CD8-positive, alpha-beta memory T cell (primary cell): ENCODE data around the gene AMDHD2. TPM values are rescaled to one million over a fixed set of nuclear protein-coding genes. Genes with fewer than 3 reads are reported as not detected.

Source experiments
- CTCF ChIA-PET: fragments of 350-600 bp; sonication (Branson Sonifier 250); formaldehyde crosslinking; loops from one replicate; lab custom pipeline; 2021; ENCODE audit warnings: antibody characterized with exemption; lab: Charles Lee
- POLR2A ChIA-PET: fragments of 350-600 bp; sonication (Branson Sonifier 250); formaldehyde crosslinking; loops from one replicate; lab custom pipeline; 2021; ENCODE audit warnings: antibody characterized with exemption; lab: Charles Lee
- DNase-seq, 5 donors: peaks; one replicate each; pipeline versions ENCODE4 v3.0.0 to v3.0.0-alpha.2; 2020 to 2022; ENCODE audit warnings: mixed read lengths in 1 of 5
- H3K27ac ChIP-seq: one replicate; pipeline ENCODE4 v1.7.0; 2013; ENCODE audit warnings: low read depth, mild to moderate bottlenecking, low read length, moderate library complexity
- H3K27me3 ChIP-seq: 2 replicates; pipeline ENCODE4 v1.7.0; 2013; ENCODE audit warnings: low read length, mild to moderate bottlenecking; ENCODE audit not compliant: insufficient read depth, poor library complexity, severe bottlenecking
- H3K36me3 ChIP-seq: 2 replicates; pipeline ENCODE4 v1.7.0; 2013; ENCODE audit warnings: mild to moderate bottlenecking, low read length, moderate library complexity; ENCODE audit not compliant: insufficient read depth
- H3K4me1 ChIP-seq: 2 replicates; pipeline ENCODE4 v1.7.0; 2013; ENCODE audit warnings: mild to moderate bottlenecking, low read length, moderate library complexity; ENCODE audit not compliant: insufficient read depth
- H3K4me3 ChIP-seq: 2 replicates; pipeline ENCODE4 v1.7.0; 2013; ENCODE audit warnings: mild to moderate bottlenecking, low read length
- H3K9me3 ChIP-seq: 2 replicates; pipeline ENCODE4 v1.7.0; 2013; ENCODE audit warnings: mild to moderate bottlenecking, low read length
- H3K27ac Mint-ChIP-seq, 8 donors: one replicate each; pipeline ENCODE4 v1.8.0; 2020 to 2021; ENCODE audit warnings: mixed read lengths in 8 of 8, mild to moderate bottlenecking in 6 of 8, inconsistent platforms in 3 of 8, moderate library complexity in 3 of 8
- H3K27me3 Mint-ChIP-seq, 2 donors: one replicate each; pipeline ENCODE4 v1.8.0; 2020 to 2021; ENCODE audit warnings: mixed read lengths in 2 of 2, mild to moderate bottlenecking in 1 of 2, moderate library complexity in 1 of 2
- H3K36me3 Mint-ChIP-seq, 3 donors: one replicate each; pipeline ENCODE4 v1.8.0; 2020 to 2021; ENCODE audit warnings: mixed read lengths in 3 of 3, inconsistent platforms in 1 of 3, mild to moderate bottlenecking in 1 of 3
- H3K4me1 Mint-ChIP-seq, 3 donors: one replicate each; pipeline ENCODE4 v1.8.0; 2020 to 2021; ENCODE audit warnings: mixed read lengths in 3 of 3, inconsistent platforms in 1 of 3, mild to moderate bottlenecking in 1 of 3
- H3K4me3 Mint-ChIP-seq, 7 donors: one replicate each; pipeline ENCODE4 v1.8.0; 2020 to 2021; ENCODE audit warnings: mixed read lengths in 7 of 7, mild to moderate bottlenecking in 6 of 7, moderate library complexity in 4 of 7, inconsistent platforms in 2 of 7
- H3K9me3 Mint-ChIP-seq, 5 donors: one replicate each; pipeline ENCODE4 v1.8.0; 2020 to 2022; ENCODE audit warnings: mixed read lengths in 5 of 5, mild to moderate bottlenecking in 3 of 5, moderate library complexity in 2 of 5, inconsistent platforms in 1 of 5
- polyA plus RNA-seq: library from polyadenylated mRNA; unstranded; fragments of 300-500 nt; fragmentation: Illumina TruSeq; gene quantifications from one replicate; pipeline ENCODE4 v1.2.3, GENCODE V29; 2021
- total RNA-seq, 2 experiments: library from RNA; stranded (reverse); gene quantifications; one replicate each; pipeline ENCODE4 v1.2.3, GENCODE V29; 2021

AMDHD2 gene
- total and polyA plus RNA-seq, 3 experiments from 2014 or later, result 21.2 to 35.5 (median 34.1) TPM

- Histone ChIP-seq H3K4me1 (peaks cover 45% of the 10 kb centered on the region), H3K27ac (peak overlapping the region; percentile 73), H3K27me3 (no peaks in the 10 kb centered on the region), H3K4me3 (peak overlapping the region; percentile 58), H3K9me3 (no peaks in the 10 kb centered on the region), H3K36me3 (peaks cover 19% of the 10 kb centered on the region)
- H3K27ac Mint-ChIP-seq, result peak overlapping the region; percentile 92 to 99 (median 96)
- peak overlapping the region; percentile 90 to 98 (median 92) for H3K4me3 Mint-ChIP-seq
- POLR2A ChIA-PET, result interaction anchor here (0.6 to 3.6 kb wide), 9 partner anchors 8 to 366 kb away, joined by 3 to 65 read pairs (median 5); partner anchors contain the start of genes CEMP1, PDPK1, PGP and TBC1D24
- DNase-seq, result peak; percentile 63 to 87 (median 85)
- peaks cover 0 to 65% (median 7%) of the 10 kb centered on the region in 3 donors for H3K36me3 Mint-ChIP-seq
- CTCF ChIA-PET, result interaction anchor here (0.9 to 1.8 kb wide), 3 partner anchors 8 to 20 kb away, joined by 3 to 12 read pairs (median 4); no protein-coding TSS in a partner anchor
- H3K4me1 Mint-ChIP-seq, result peaks cover 49 to 63% (median 50%) of the 10 kb centered on the region in 3 donors
- H3K27me3 Mint-ChIP-seq, result peaks cover 0 to 7% of the 10 kb centered on the region in 2 donors
- no peaks in the 10 kb centered on the region for H3K9me3 Mint-ChIP-seq
These were observed 787 bp downstream of the AMDHD2 start for GRCh38 chr16:2520784-2521531.

- H3K27me3 Mint-ChIP-seq, result peaks cover 0 to 6% of the 10 kb centered on the region in 2 donors
- H3K27ac Mint-ChIP-seq, result peak overlapping the region in 6 of 8 donors; percentile 33 to 86 (median 67)
- H3K9me3 ChIP-seq, result no peaks in the 10 kb centered on the region
- peaks cover 19% of the 10 kb centered on the region for H3K4me1 ChIP-seq
- POLR2A ChIA-PET, result interaction anchor here (0.8 kb wide), 1 partner anchor 8 kb away, joined by 3 read pairs; no protein-coding TSS in a partner anchor
- H3K27me3 ChIP-seq, result no peaks in the 10 kb centered on the region
- peaks cover 19% of the 10 kb centered on the region for H3K36me3 ChIP-seq
- peak overlapping the region in 2 of 7 donors; percentile 50 to 75 for H3K4me3 Mint-ChIP-seq
- no peak for DNase-seq
- H3K4me1 Mint-ChIP-seq, result peaks cover 24 to 35% (median 24%) of the 10 kb centered on the region in 3 donors
- no peak overlapping the region for H3K4me3 ChIP-seq
- no peak overlapping the region for H3K27ac ChIP-seq
- H3K36me3 Mint-ChIP-seq, result peaks cover 0 to 63% (median 7%) of the 10 kb centered on the region in 3 donors
- CTCF ChIA-PET, result no interaction called here
- no peaks in the 10 kb centered on the region for H3K9me3 Mint-ChIP-seq
These were observed 3.6 kb downstream of the AMDHD2 start for GRCh38 chr16:2523801-2524231.

GRCh38 chr16:2524339-2524938, 4.3 kb downstream of the AMDHD2 start:
- peaks cover 20 to 28% (median 23%) of the 10 kb centered on the region in 3 donors for H3K4me1 Mint-ChIP-seq
- H3K27ac Mint-ChIP-seq, result peak overlapping the region in 6 of 8 donors; percentile 4 to 93 (median 65)
- DNase-seq, result no peak
- H3K4me3 Mint-ChIP-seq, result peak overlapping the region in 2 of 7 donors; percentile 2 to 75
- Histone ChIP-seq H3K9me3 (no peaks in the 10 kb centered on the region), H3K27me3 (no peaks in the 10 kb centered on the region), H3K36me3 (peaks cover 14% of the 10 kb centered on the region), H3K4me1 (peaks cover 12% of the 10 kb centered on the region), H3K27ac (no peak overlapping the region), H3K4me3 (no peak overlapping the region)
- peaks cover 0 to 61% (median 7%) of the 10 kb centered on the region in 3 donors for H3K36me3 Mint-ChIP-seq
- no peaks in the 10 kb centered on the region for H3K9me3 Mint-ChIP-seq
- H3K27me3 Mint-ChIP-seq, result peaks cover 0 to 6% of the 10 kb centered on the region in 2 donors
- ChIA-PET CTCF (no interaction called here), POLR2A (interaction anchor here (0.8 kb wide), 1 partner anchor 8 kb away, joined by 3 read pairs; no protein-coding TSS in a partner anchor)

- Mint-ChIP-seq H3K4me1 (peaks cover 9 to 22% (median 11%) of the 10 kb centered on the region in 3 donors), H3K27me3 (no peaks in the 10 kb centered on the region), H3K4me3 (no peak overlapping the region), H3K9me3 (no peaks in the 10 kb centered on the region), H3K36me3 (peaks cover 0 to 57% (median 4%) of the 10 kb centered on the region in 3 donors), H3K27ac (no peak overlapping the region)
- ChIA-PET CTCF (no interaction called here), POLR2A (no interaction called here)
- Histone ChIP-seq H3K27ac (no peak overlapping the region), H3K36me3 (peaks cover 12% of the 10 kb centered on the region), H3K27me3 (no peaks in the 10 kb centered on the region), H3K4me1 (peaks cover 8% of the 10 kb centered on the region), H3K4me3 (no peak overlapping the region), H3K9me3 (no peaks in the 10 kb centered on the region)
- DNase-seq, result no peak
These were observed 6.0 kb downstream of the AMDHD2 start for GRCh38 chr16:2526135-2526534.

- Histone ChIP-seq H3K4me3 (no peak overlapping the region), H3K27me3 (no peaks in the 10 kb centered on the region), H3K4me1 (peaks cover 7% of the 10 kb centered on the region), H3K36me3 (peaks cover 12% of the 10 kb centered on the region), H3K9me3 (no peaks in the 10 kb centered on the region), H3K27ac (no peak overlapping the region)
- Mint-ChIP-seq H3K4me3 (no peak overlapping the region), H3K27me3 (no peaks in the 10 kb centered on the region), H3K27ac (no peak overlapping the region), H3K9me3 (peaks cover 0 to 2% (median 0%) of the 10 kb centered on the region in 5 donors), H3K36me3 (peaks cover 0 to 51% (median 4%) of the 10 kb centered on the region in 3 donors), H3K4me1 (peaks cover 12 to 25% (median 13%) of the 10 kb centered on the region in 3 donors)
- DNase-seq, result no peak
- POLR2A ChIA-PET, result no interaction called here
- CTCF ChIA-PET, result no interaction called here
These were observed 7.1 kb downstream of the AMDHD2 start for GRCh38 chr16:2527071-2527783.

GRCh38 chr16:2527784-2528100, 7.6 kb downstream of the AMDHD2 start:
- no peak overlapping the region for H3K27ac Mint-ChIP-seq
- H3K36me3 ChIP-seq, result peaks cover 12% of the 10 kb centered on the region
- no peak overlapping the region for H3K4me3 ChIP-seq
- no peak overlapping the region for H3K4me3 Mint-ChIP-seq
- H3K4me1 ChIP-seq, result peaks cover 7% of the 10 kb centered on the region
- DNase-seq, result peak in 1 of 5 donors; percentile 48
- no peaks in the 10 kb centered on the region for H3K27me3 Mint-ChIP-seq
- peaks cover 0 to 5% (median 0%) of the 10 kb centered on the region in 5 donors for H3K9me3 Mint-ChIP-seq
- no peaks in the 10 kb centered on the region for H3K9me3 ChIP-seq
- CTCF ChIA-PET, result no interaction called here
- H3K27ac ChIP-seq, result no peak overlapping the region
- H3K27me3 ChIP-seq, result no peaks in the 10 kb centered on the region
- H3K4me1 Mint-ChIP-seq, result peaks cover 16 to 30% (median 16%) of the 10 kb centered on the region in 3 donors
- POLR2A ChIA-PET, result no interaction called here
- H3K36me3 Mint-ChIP-seq, result peaks cover 0 to 56% (median 4%) of the 10 kb centered on the region in 3 donors

- peaks cover 18 to 32% (median 19%) of the 10 kb centered on the region in 3 donors for H3K4me1 Mint-ChIP-seq
- H3K27me3 Mint-ChIP-seq, result peaks cover 0 to 2% of the 10 kb centered on the region in 2 donors
- peaks cover 0 to 52% (median 4%) of the 10 kb centered on the region in 3 donors for H3K36me3 Mint-ChIP-seq
- Histone ChIP-seq H3K9me3 (no peaks in the 10 kb centered on the region), H3K4me3 (no peak overlapping the region), H3K27me3 (no peaks in the 10 kb centered on the region), H3K36me3 (peaks cover 8% of the 10 kb centered on the region), H3K4me1 (peaks cover 7% of the 10 kb centered on the region), H3K27ac (no peak overlapping the region)
- POLR2A ChIA-PET, result interaction anchor here (1.0 kb wide), 1 partner anchor 8 kb away, joined by 5 read pairs; the partner anchor contains the start of gene AMDHD2
- no peak overlapping the region for H3K27ac Mint-ChIP-seq
- H3K4me3 Mint-ChIP-seq, result peak overlapping the region in 1 of 7 donors; percentile 13
- H3K9me3 Mint-ChIP-seq, result peaks cover 0 to 7% (median 0%) of the 10 kb centered on the region in 5 donors
- CTCF ChIA-PET, result interaction anchor here (1.5 kb wide), 1 partner anchor 8 kb away, joined by 4 read pairs; the partner anchor contains the start of gene AMDHD2
- DNase-seq, result no peak
These were observed 8.2 kb downstream of the AMDHD2 start for GRCh38 chr16:2528161-2529060.
